Lower leg skin (tissue), 4 donors: ENCODE results near the gene STX18. TPM values are rescaled to one million over a fixed set of nuclear protein-coding genes. Genes with fewer than 3 reads are reported as not detected.
"Not testable (repeated sequence)": the region's sequence is repeated elsewhere in the genome, so short reads cannot be mapped to it uniquely, and the experiment has no call there.

Source experiments
- DNase-seq, 2 donors: peaks; one replicate each; pipeline ENCODE4 v3.0.0-alpha.2; 2019; ENCODE audit warnings: low spot score in 2 of 2
- H3K4me3 ChIP-seq: fragments of 200-600 bp; sonication (generic); 2 replicates; pipeline ENCODE4 v1.5.1; 2017; ENCODE audit warnings: mild to moderate bottlenecking, low read depth; ENCODE audit not compliant: poor library complexity, severe bottlenecking
- CTCF ChIP-seq, 3 donors: fragments of 450-650 bp; IDR thresholded peaks; one replicate each; pipeline ENCODE4 v1.5.1; 2016; ENCODE audit warnings: antibody characterized with exemption in 3 of 3, mild to moderate bottlenecking in 3 of 3, moderate library complexity in 2 of 3
- POLR2A ChIP-seq, 2 donors: fragments of 450-650 bp; IDR thresholded peaks; one replicate each; pipeline ENCODE4 v1.6.1; 2016 to 2017; ENCODE audit warnings: antibody characterized with exemption in 2 of 2, mild to moderate bottlenecking in 1 of 2, moderate library complexity in 1 of 2
- WGBS, 2 donors: methylation state at CpG; one replicate each; pipeline ENCODE4 v1.1.5; 2018; 5-methylcytosine and 5-hydroxymethylcytosine counted together
- intact Hi-C: fragments of 100-400 bp; cut with DNase I; formaldehyde crosslinking; loops from one replicate; pipeline ENCODE4 v1.15.0; 2023; ENCODE audit warnings: low total_unique reads
- total RNA-seq, 4 donors: library from RNA; depleted of rRNA; stranded (reverse); fragments of >200 nt; gene quantifications; one replicate each; pipeline ENCODE4 v1.1.0, GENCODE V29; 2016

STX18 gene
- total RNA-seq, 4 donors from 2014 or later = 18.1 to 24.6 (median 21.5) TPM

DNA sequence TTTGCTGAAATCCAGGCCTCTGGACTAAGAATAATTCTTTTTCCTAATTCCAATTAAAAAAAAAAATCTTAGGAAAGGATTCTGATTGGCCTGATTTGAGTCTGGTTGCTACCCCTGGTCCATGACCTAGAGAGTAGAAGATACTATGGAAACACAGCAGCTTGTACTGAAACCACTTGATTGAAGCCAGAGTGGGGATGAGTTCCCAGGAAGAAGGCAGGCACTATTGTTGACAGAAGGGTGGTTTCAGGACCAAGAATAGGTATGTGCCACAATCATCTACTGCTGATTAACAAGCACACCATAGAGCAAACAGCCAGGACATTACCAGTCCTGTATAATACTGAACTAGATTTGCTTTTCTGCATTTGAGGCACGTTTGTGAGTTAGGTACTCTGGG is 29.6 kb downstream of the STX18 start:
- DNase-seq = no peak
- WGBS, 2 donors = 89 to 96% methylated on average over 1 of the region's 1 CpG
- TF ChIP-seq CTCF (IDR thresholded peaks at IDR 0.05) = no peak
- no peak for TF ChIP-seq POLR2A (IDR thresholded peaks at IDR 0.05)
- intact Hi-C loops = no loop called here
- no peak overlapping the region for H3K4me3 ChIP-seq

DNA sequence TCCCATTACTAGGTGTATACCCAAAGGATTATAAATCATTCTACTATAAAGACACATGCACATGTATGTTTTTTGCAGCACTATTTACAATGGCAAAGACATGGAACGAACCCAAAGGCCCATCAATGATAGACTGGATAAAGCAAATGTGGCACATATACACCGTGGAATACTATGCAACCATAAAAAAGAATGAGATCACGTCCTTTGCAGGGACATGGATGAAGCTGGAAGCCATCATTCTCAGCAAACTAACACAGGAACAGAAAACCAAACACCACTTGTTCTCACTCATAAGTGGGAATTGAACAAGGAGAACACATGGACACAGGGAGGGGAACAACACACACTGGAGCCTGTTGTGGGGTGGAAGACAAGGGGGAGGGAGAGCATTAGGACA is 31.2 kb downstream of the STX18 start:
- DNase-seq, intact Hi-C loops, H3K4me3 ChIP-seq: not testable (repeated sequence)
- 95 to 100% methylated on average over 3 of the region's 3 CpGs for WGBS, 2 donors

GRCh38 chr4:4509521-4509920 is 32.3 kb downstream of the STX18 start:
- no peak overlapping the region for H3K4me3 ChIP-seq
- WGBS, 2 donors = 98% methylated on average over 2 of the region's 2 CpGs
- DNase-seq = no peak
- TF ChIP-seq POLR2A (IDR thresholded peaks at IDR 0.05) (no peak), CTCF (IDR thresholded peaks at IDR 0.05) (no peak)
- intact Hi-C loops = no loop called here

DNA sequence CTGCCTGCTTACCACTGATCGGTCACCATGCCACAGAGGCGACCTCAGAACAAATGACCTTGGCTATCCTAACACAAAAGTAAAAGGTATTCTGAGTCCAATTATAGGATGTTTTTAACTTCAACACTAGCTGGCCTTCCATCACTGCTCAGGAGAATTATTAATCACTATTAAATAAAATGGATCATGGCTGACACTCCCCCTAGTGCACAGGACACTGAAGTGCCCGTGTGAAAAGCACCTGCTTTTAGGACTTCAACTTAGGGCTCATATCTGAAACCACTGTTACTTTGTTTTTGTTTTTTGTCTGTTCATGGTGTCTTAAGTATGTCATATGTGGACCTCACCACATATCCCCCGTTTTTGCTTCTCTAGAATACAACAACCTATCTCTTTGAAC is 33.9 kb downstream of the STX18 start:
- WGBS, 2 donors = 80 to 87% methylated on average over 4 of the region's 4 CpGs

GRCh38 chr4:4507403-4507802 is 34.4 kb downstream of the STX18 start:
- H3K4me3 ChIP-seq = no peak overlapping the region
- intact Hi-C loops = no loop called here
- no peak for DNase-seq
- 92 to 94% methylated on average over 14 of the region's 14 CpGs for WGBS, 2 donors
- no peak for TF ChIP-seq CTCF (IDR thresholded peaks at IDR 0.05)
- TF ChIP-seq POLR2A (IDR thresholded peaks at IDR 0.05) = no peak

More for the DNA sequence above, 33.9 kb downstream of the STX18 start:
- TF ChIP-seq POLR2A (IDR thresholded peaks at IDR 0.05) = no peak
- no peak for TF ChIP-seq CTCF (IDR thresholded peaks at IDR 0.05)
- DNase-seq = no peak
- H3K4me3 ChIP-seq = no peak overlapping the region
- intact Hi-C loops = no loop called here

DNA sequence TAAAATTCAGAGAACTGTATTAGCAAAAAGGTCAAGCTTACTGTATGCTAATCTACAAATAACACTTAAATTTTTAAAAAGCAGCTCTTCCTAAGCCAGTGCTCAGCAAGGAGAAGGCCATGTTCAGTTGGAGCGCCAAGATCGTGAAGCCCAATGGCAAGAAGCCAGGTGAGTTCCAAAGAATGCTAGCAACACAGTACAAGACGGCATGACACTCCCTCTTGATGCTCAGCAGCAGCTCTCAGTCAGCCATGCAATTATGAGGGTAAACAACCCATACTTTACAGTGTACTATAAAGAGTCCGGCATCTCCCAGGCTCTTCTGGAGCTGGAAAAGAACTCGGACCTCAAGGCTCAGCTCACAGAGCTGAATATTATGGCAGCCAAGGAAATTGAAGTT is 34.9 kb downstream of the STX18 start:
- WGBS, 2 donors = 85 to 87% methylated on average over 5 of the region's 5 CpGs
- TF ChIP-seq CTCF (IDR thresholded peaks at IDR 0.05) = no peak
- no peak for TF ChIP-seq POLR2A (IDR thresholded peaks at IDR 0.05)
- intact Hi-C loops = no loop called here
- no peak for DNase-seq
- no peak overlapping the region for H3K4me3 ChIP-seq

GRCh38 chr4:4505211-4505610 is 36.6 kb downstream of the STX18 start:
- intact Hi-C loops = not testable (repeated sequence)
- 93 to 95% methylated on average over 9 of the region's 9 CpGs for WGBS, 2 donors

More at GRCh38 chr4:4505211-4505610, 36.6 kb downstream of the STX18 start:
- not testable (repeated sequence) for DNase-seq, H3K4me3 ChIP-seq
